Naive thymus-derived CD4-positive, alpha-beta T cell (primary cell): ENCODE results near the gene PLAGL1. TPM values are rescaled to one million over a fixed set of nuclear protein-coding genes. Genes with fewer than 3 reads are reported as not detected.

Experiments used
- ATAC-seq: fragments of 150-1000 bp; cut with Tn5 transposase; 2 replicates; pipeline ENCODE4 v1.10.0; 2021; ENCODE audit warnings: mild to moderate bottlenecking, moderate library complexity
- CTCF ChIA-PET: fragments of 350-600 bp; sonication (Branson Sonifier 250); formaldehyde crosslinking; loops from one replicate; lab custom pipeline; 2021; ENCODE audit warnings: antibody characterized with exemption; lab: Charles Lee
- POLR2A ChIA-PET: fragments of 350-600 bp; sonication (Branson Sonifier 250); formaldehyde crosslinking; loops from one replicate; lab custom pipeline; 2021; ENCODE audit warnings: antibody characterized with exemption, inconsistent platforms; lab: Charles Lee
- DNase-seq, 9 donors: peaks; one replicate each; pipeline versions ENCODE4 v3.0.0 to v3.0.0-alpha.2; 2020 to 2022; ENCODE audit warnings: mixed read lengths in 1 of 9
- H3K27ac ChIP-seq: one replicate; pipeline ENCODE4 v1.7.0; 2013; ENCODE audit warnings: mild to moderate bottlenecking, low read depth, low read length, moderate library complexity
- H3K27me3 ChIP-seq, 2 donors: one replicate each; pipeline ENCODE4 v1.7.0; 2013; ENCODE audit warnings: low read length in 2 of 2, mild to moderate bottlenecking in 2 of 2, moderate library complexity in 2 of 2; ENCODE audit not compliant: control insufficient read depth in 2 of 2, insufficient read depth in 2 of 2
- H3K36me3 ChIP-seq, 3 experiments: 1 replicate in 2 of 3; 2 replicates in 1 of 3; pipeline ENCODE4 v1.7.0; 2013; ENCODE audit warnings: low read length in 3 of 3, mild to moderate bottlenecking in 3 of 3, moderate library complexity in 1 of 3; ENCODE audit not compliant: insufficient read depth in 3 of 3, control insufficient read depth in 2 of 3
- H3K4me1 ChIP-seq, 2 donors: one replicate each; pipeline ENCODE4 v1.7.0; 2013; ENCODE audit warnings: low read length in 2 of 2, mild to moderate bottlenecking in 2 of 2, moderate library complexity in 1 of 2; ENCODE audit not compliant: control insufficient read depth in 2 of 2, insufficient read depth in 2 of 2
- H3K4me3 ChIP-seq: 2 replicates; pipeline ENCODE4 v1.7.0; 2013; ENCODE audit warnings: mild to moderate bottlenecking, low read length
- H3K9me3 ChIP-seq, 3 experiments: 1 replicate in 2 of 3; 2 replicates in 1 of 3; pipeline ENCODE4 v1.7.0; 2013; ENCODE audit warnings: low read length in 3 of 3; ENCODE audit not compliant: control insufficient read depth in 2 of 3
- H3K27ac Mint-ChIP-seq, 9 donors: one replicate each; pipeline ENCODE4 v1.8.0; 2020 to 2022; ENCODE audit warnings: mixed read lengths in 9 of 9, mild to moderate bottlenecking in 8 of 9, moderate library complexity in 5 of 9, inconsistent platforms in 2 of 9
- H3K27me3 Mint-ChIP-seq, 5 donors: one replicate each; pipeline ENCODE4 v1.8.0; 2021 to 2022; ENCODE audit warnings: mixed read lengths in 5 of 5, mild to moderate bottlenecking in 1 of 5
- H3K36me3 Mint-ChIP-seq, 5 donors: one replicate each; pipeline ENCODE4 v1.8.0; 2020 to 2022; ENCODE audit warnings: mixed read lengths in 5 of 5, mild to moderate bottlenecking in 3 of 5, inconsistent platforms in 1 of 5
- H3K4me1 Mint-ChIP-seq, 7 donors: one replicate each; pipeline ENCODE4 v1.8.0; 2020 to 2022; ENCODE audit warnings: mixed read lengths in 7 of 7, mild to moderate bottlenecking in 3 of 7, inconsistent platforms in 1 of 7
- H3K4me3 Mint-ChIP-seq, 10 donors: one replicate each; pipeline ENCODE4 v1.8.0; 2020 to 2022; ENCODE audit warnings: mild to moderate bottlenecking in 10 of 10, mixed read lengths in 10 of 10, moderate library complexity in 6 of 10, inconsistent platforms in 2 of 10
- H3K9me3 Mint-ChIP-seq, 11 donors: one replicate each; pipeline ENCODE4 v1.8.0; 2020 to 2022; ENCODE audit warnings: mixed read lengths in 11 of 11, mild to moderate bottlenecking in 4 of 11, inconsistent platforms in 1 of 11, moderate library complexity in 1 of 11
- intact Hi-C, 2 donors: fragments of 100-400 bp; cut with micrococcal nuclease; formaldehyde crosslinking; loops; one replicate each; pipeline ENCODE4 v1.15.1; 2023
- polyA plus RNA-seq, 2 donors: library from polyadenylated mRNA; unstranded; fragments of 300-500 nt; fragmentation: Illumina TruSeq; gene quantifications; one replicate each; pipeline ENCODE4 v1.2.3, GENCODE V29; 2021
- total RNA-seq, 6 experiments: library from RNA in 5 of 6; stranded (reverse) in 5 of 6; gene quantifications; 1 replicate in 5 of 6; 2 replicates in 1 of 6; pipeline ENCODE4 v1.2.3 and lab custom pipeline; 2021 to 2026

The PLAGL1 gene
- total and polyA plus RNA-seq, 7 experiments from 2014 or later = 0.94 to 11.2 (median 4.3) TPM

GRCh38 chr6:143953922-143954321, 54.1 kb downstream of the PLAGL1 start:
- ATAC-seq = no peak
- H3K4me1 Mint-ChIP-seq = no peaks in the 10 kb centered on the region
- Histone ChIP-seq H3K36me3 (no peaks in the 10 kb centered on the region), H3K4me3 (no peak overlapping the region), H3K4me1 (no peaks in the 10 kb centered on the region), H3K9me3 (no peaks in the 10 kb centered on the region), H3K27ac (no peak overlapping the region), H3K27me3 (no peaks in the 10 kb centered on the region)
- POLR2A ChIA-PET = no interaction called here
- DNase-seq = no peak
- H3K27ac Mint-ChIP-seq = no peak overlapping the region
- no peak overlapping the region for H3K4me3 Mint-ChIP-seq
- CTCF ChIA-PET = interaction anchor here (0.9 kb wide), 1 partner anchor 14 kb away, joined by 3 read pairs; no protein-coding TSS in a partner anchor
- H3K9me3 Mint-ChIP-seq = no peaks in the 10 kb centered on the region
- no peaks in the 10 kb centered on the region for H3K27me3 Mint-ChIP-seq
- intact Hi-C loops = no loop called here
- peaks cover 0 to 3% (median under 1%) of the 10 kb centered on the region in 5 donors for H3K36me3 Mint-ChIP-seq

GRCh38 chr6:143952947-143953701, 54.9 kb downstream of the PLAGL1 start:
- no peak overlapping the region for H3K27ac Mint-ChIP-seq
- Histone ChIP-seq H3K27ac (no peak overlapping the region), H3K36me3 (no peaks in the 10 kb centered on the region), H3K4me3 (no peak overlapping the region), H3K27me3 (no peaks in the 10 kb centered on the region), H3K4me1 (no peaks in the 10 kb centered on the region), H3K9me3 (no peaks in the 10 kb centered on the region)
- ATAC-seq (no peak), DNase-seq (no peak)
- H3K9me3 Mint-ChIP-seq = no peaks in the 10 kb centered on the region
- H3K4me1 Mint-ChIP-seq = no peaks in the 10 kb centered on the region
- intact Hi-C loops = no loop called here
- POLR2A ChIA-PET = no interaction called here
- CTCF ChIA-PET = interaction anchor here (0.6 to 1.0 kb wide), 4 partner anchors 9 to 147 kb away, joined by 3 to 6 read pairs (median 3); no protein-coding TSS in a partner anchor
- peaks cover 0 to 7% (median 5%) of the 10 kb centered on the region in 5 donors for H3K36me3 Mint-ChIP-seq
- H3K4me3 Mint-ChIP-seq = no peak overlapping the region
- H3K27me3 Mint-ChIP-seq = no peaks in the 10 kb centered on the region

GRCh38 chr6:143952060-143952778, 55.8 kb downstream of the PLAGL1 start:
- no peaks in the 10 kb centered on the region for H3K36me3 ChIP-seq
- Mint-ChIP-seq H3K27ac (no peak overlapping the region), H3K36me3 (peaks cover 0 to 12% (median 9%) of the 10 kb centered on the region in 5 donors), H3K9me3 (peaks cover 0 to 3% (median 0%) of the 10 kb centered on the region in 11 donors), H3K27me3 (no peaks in the 10 kb centered on the region), H3K4me1 (no peaks in the 10 kb centered on the region), H3K4me3 (no peak overlapping the region)
- H3K4me1 ChIP-seq = no peaks in the 10 kb centered on the region
- no peaks in the 10 kb centered on the region for H3K27me3 ChIP-seq
- no peak for DNase-seq
- no peaks in the 10 kb centered on the region for H3K9me3 ChIP-seq
- POLR2A ChIA-PET = no interaction called here
- H3K4me3 ChIP-seq = no peak overlapping the region
- intact Hi-C loops = no loop called here
- no peak overlapping the region for H3K27ac ChIP-seq
- ATAC-seq = no peak
- CTCF ChIA-PET = no interaction called here

- peaks cover 0 to 19% (median 10%) of the 10 kb centered on the region in 5 donors for H3K36me3 Mint-ChIP-seq
- no peaks in the 10 kb centered on the region for H3K27me3 Mint-ChIP-seq
- Histone ChIP-seq H3K36me3 (no peaks in the 10 kb centered on the region), H3K27me3 (no peaks in the 10 kb centered on the region), H3K4me3 (no peak overlapping the region), H3K9me3 (no peaks in the 10 kb centered on the region), H3K27ac (no peak overlapping the region), H3K4me1 (no peaks in the 10 kb centered on the region)
- H3K9me3 Mint-ChIP-seq = peaks cover 0 to 6% (median 0%) of the 10 kb centered on the region in 11 donors
- H3K4me3 Mint-ChIP-seq = no peak overlapping the region
- H3K4me1 Mint-ChIP-seq = no peaks in the 10 kb centered on the region
- no peak for ATAC-seq
- no peak for DNase-seq
- H3K27ac Mint-ChIP-seq = no peak overlapping the region
- ChIA-PET POLR2A (no interaction called here), CTCF (interaction anchor here (1.0 kb wide), 1 partner anchor 11 kb away, joined by 4 read pairs; no protein-coding TSS in a partner anchor)
- intact Hi-C loops = no loop called here
These were observed 57.2 kb downstream of the PLAGL1 start for GRCh38 chr6:143950875-143951274.

GRCh38 chr6:143949962-143950361, 58.1 kb downstream of the PLAGL1 start:
- Histone ChIP-seq H3K27ac (no peak overlapping the region), H3K4me3 (no peak overlapping the region), H3K9me3 (no peaks in the 10 kb centered on the region), H3K36me3 (no peaks in the 10 kb centered on the region), H3K4me1 (no peaks in the 10 kb centered on the region), H3K27me3 (no peaks in the 10 kb centered on the region)
- peaks cover 0 to 6% (median 0%) of the 10 kb centered on the region in 11 donors for H3K9me3 Mint-ChIP-seq
- no peaks in the 10 kb centered on the region for H3K27me3 Mint-ChIP-seq
- no peaks in the 10 kb centered on the region for H3K4me1 Mint-ChIP-seq
- peaks cover 0 to 19% (median 10%) of the 10 kb centered on the region in 5 donors for H3K36me3 Mint-ChIP-seq
- H3K27ac Mint-ChIP-seq = no peak overlapping the region
- CTCF ChIA-PET = no interaction called here
- POLR2A ChIA-PET = no interaction called here
- H3K4me3 Mint-ChIP-seq = no peak overlapping the region
- no peak for ATAC-seq
- no peak for DNase-seq
- intact Hi-C loops = loop anchor here in 1 of 2 donors (10.0 kb wide), 1 partner anchor 115 kb away; no protein-coding TSS in a partner anchor

GRCh38 chr6:143949535-143949934, 58.5 kb downstream of the PLAGL1 start:
- Mint-ChIP-seq H3K4me3 (no peak overlapping the region), H3K27me3 (no peaks in the 10 kb centered on the region), H3K27ac (no peak overlapping the region), H3K4me1 (no peaks in the 10 kb centered on the region), H3K36me3 (peaks cover 0 to 19% (median 10%) of the 10 kb centered on the region in 5 donors), H3K9me3 (peaks cover 0 to 6% (median 0%) of the 10 kb centered on the region in 11 donors)
- intact Hi-C loops = loop anchor here in 1 of 2 donors (10.0 kb wide), 1 partner anchor 115 kb away; no protein-coding TSS in a partner anchor
- ATAC-seq (no peak), DNase-seq (no peak)
- Histone ChIP-seq H3K36me3 (no peaks in the 10 kb centered on the region), H3K4me3 (no peak overlapping the region), H3K9me3 (no peaks in the 10 kb centered on the region), H3K4me1 (no peaks in the 10 kb centered on the region), H3K27me3 (no peaks in the 10 kb centered on the region), H3K27ac (no peak overlapping the region)
- POLR2A ChIA-PET = no interaction called here
- CTCF ChIA-PET = interaction anchor here (1.4 kb wide), 1 partner anchor 9 kb away, joined by 5 read pairs; no protein-coding TSS in a partner anchor
